Activated CD8-positive, alpha-beta T cell treated with anti-CD3 and anti-CD28 coated beads for 36 hours (primary cell): ENCODE data around the gene BNC2. TPM values are rescaled to one million over a fixed set of nuclear protein-coding genes. Genes with fewer than 3 reads are reported as not detected.
A peak's percentile ranks its signal among the peaks of the same experiment; 100 is the strongest.
"Not testable (repeated sequence)": the region's sequence is repeated elsewhere in the genome, so short reads cannot be mapped to it uniquely, and the experiment has no call there.

ENCODE experiments used
- ATAC-seq: fragments of 200-7000 bp; cut with Tn5 transposase; one replicate; pipeline ENCODE4 v1.10.0; 2021; ENCODE audit warnings: mild to moderate bottlenecking, moderate library complexity
- CTCF ChIA-PET: fragments of 350-600 bp; sonication (Branson Sonifier 250); formaldehyde crosslinking; loops from one replicate; lab custom pipeline; 2021; ENCODE audit warnings: antibody characterized with exemption; lab: Charles Lee
- POLR2A ChIA-PET: fragments of 350-600 bp; sonication (Branson Sonifier 250); formaldehyde crosslinking; loops from one replicate; lab custom pipeline; 2021; ENCODE audit warnings: antibody characterized with exemption; lab: Charles Lee
- DNase-seq: peaks from one replicate; pipeline ENCODE4 v3.0.0-alpha.2; 2020
- H3K27ac Mint-ChIP-seq: one replicate; pipeline ENCODE4 v1.8.0; 2021; ENCODE audit warnings: mild to moderate bottlenecking, mixed read lengths
- H3K27me3 Mint-ChIP-seq: one replicate; pipeline ENCODE4 v1.8.0; 2021; ENCODE audit warnings: mixed read lengths
- H3K36me3 Mint-ChIP-seq: one replicate; pipeline ENCODE4 v1.8.0; 2021; ENCODE audit warnings: low read depth, mixed read lengths
- H3K4me1 Mint-ChIP-seq: one replicate; pipeline ENCODE4 v1.8.0; 2021; ENCODE audit warnings: low read depth, mixed read lengths
- H3K4me3 Mint-ChIP-seq: one replicate; pipeline ENCODE4 v1.8.0; 2021; ENCODE audit warnings: mild to moderate bottlenecking, moderate library complexity, mixed read lengths
- H3K9me3 Mint-ChIP-seq: one replicate; pipeline ENCODE4 v1.8.0; 2021; ENCODE audit warnings: mixed read lengths
- intact Hi-C: fragments of 100-400 bp; cut with micrococcal nuclease; formaldehyde crosslinking; loops from one replicate; pipeline ENCODE4 v1.10.0; 2022
- total RNA-seq, 2 experiments: library from RNA; stranded (reverse); gene quantifications; one replicate each; pipeline ENCODE4 v1.2.3, GENCODE V29; 2021
- TF ChIP-seq, protein P1 (sequence below): fragments of 200-600 bp; IDR thresholded peaks from one replicate; pipeline ENCODE4 v1.8.0; 2022; ENCODE audit warnings: antibody characterized with exemption, mild to moderate bottlenecking

Gene BNC2, protein sequence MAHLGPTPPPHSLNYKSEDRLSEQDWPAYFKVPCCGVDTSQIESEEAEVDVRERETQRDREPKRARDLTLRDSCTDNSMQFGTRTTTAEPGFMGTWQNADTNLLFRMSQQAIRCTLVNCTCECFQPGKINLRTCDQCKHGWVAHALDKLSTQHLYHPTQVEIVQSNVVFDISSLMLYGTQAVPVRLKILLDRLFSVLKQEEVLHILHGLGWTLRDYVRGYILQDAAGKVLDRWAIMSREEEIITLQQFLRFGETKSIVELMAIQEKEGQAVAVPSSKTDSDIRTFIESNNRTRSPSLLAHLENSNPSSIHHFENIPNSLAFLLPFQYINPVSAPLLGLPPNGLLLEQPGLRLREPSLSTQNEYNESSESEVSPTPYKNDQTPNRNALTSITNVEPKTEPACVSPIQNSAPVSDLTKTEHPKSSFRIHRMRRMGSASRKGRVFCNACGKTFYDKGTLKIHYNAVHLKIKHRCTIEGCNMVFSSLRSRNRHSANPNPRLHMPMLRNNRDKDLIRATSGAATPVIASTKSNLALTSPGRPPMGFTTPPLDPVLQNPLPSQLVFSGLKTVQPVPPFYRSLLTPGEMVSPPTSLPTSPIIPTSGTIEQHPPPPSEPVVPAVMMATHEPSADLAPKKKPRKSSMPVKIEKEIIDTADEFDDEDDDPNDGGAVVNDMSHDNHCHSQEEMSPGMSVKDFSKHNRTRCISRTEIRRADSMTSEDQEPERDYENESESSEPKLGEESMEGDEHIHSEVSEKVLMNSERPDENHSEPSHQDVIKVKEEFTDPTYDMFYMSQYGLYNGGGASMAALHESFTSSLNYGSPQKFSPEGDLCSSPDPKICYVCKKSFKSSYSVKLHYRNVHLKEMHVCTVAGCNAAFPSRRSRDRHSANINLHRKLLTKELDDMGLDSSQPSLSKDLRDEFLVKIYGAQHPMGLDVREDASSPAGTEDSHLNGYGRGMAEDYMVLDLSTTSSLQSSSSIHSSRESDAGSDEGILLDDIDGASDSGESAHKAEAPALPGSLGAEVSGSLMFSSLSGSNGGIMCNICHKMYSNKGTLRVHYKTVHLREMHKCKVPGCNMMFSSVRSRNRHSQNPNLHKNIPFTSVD
- not detected for total RNA-seq

DNA sequence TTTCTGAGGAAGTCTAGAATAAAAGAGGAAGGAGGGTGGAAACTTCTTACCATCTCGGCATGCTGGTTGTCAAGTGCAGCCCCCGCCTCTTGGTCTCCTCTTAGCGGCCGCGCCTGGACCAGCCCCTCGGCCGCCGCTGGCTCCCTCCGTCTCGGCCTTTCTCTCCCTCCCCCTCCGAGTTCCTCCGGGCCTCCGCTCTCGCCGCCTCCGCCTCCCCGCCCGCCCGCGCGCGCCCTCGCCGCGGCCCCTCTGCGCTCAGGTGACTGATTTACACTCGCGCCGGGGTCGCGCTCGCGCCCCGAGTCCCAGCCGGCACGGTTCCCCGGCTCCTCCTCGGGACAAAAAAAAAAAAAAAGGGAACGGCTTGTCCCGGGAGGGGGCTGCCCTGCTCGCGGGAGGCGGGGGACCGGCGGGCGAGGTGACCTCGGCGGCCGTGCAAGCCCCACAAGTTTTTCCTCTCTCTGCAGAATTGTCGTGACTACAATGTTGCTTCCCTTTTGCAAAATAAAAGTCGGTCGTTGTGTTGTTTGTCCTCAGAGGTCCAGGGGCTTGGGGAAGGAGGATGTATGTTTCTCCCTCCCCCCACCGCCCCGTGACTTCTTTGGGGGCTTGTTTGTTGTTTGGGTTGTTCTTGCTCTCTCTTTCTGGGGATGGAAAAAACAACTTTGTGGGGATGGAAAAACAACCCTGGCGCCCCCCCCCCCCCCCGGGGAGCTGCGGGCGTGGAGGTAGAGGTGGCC is at the start of gene BNC2:
Gene BNC2 (minus strand): TSS at position 75 of the 740 bp plus-strand sequence. CDS start 22 bp downstream, at position 53.
- Mint-ChIP-seq H3K4me3 (peak within 1 kb of the TSS; percentile 22), H3K9me3 (no peaks in the 10 kb centered on the region), H3K27ac (no peak within 1 kb of the TSS), H3K27me3 (peaks cover 38% of the 10 kb centered on the region), H3K4me1 (peaks cover 4% of the 10 kb centered on the region), H3K36me3 (no peaks in the 10 kb centered on the region)
- POLR2A ChIA-PET: no interaction called here
- ATAC-seq (no peak), DNase-seq (no peak)
- TF ChIP-seq, protein P1, sequence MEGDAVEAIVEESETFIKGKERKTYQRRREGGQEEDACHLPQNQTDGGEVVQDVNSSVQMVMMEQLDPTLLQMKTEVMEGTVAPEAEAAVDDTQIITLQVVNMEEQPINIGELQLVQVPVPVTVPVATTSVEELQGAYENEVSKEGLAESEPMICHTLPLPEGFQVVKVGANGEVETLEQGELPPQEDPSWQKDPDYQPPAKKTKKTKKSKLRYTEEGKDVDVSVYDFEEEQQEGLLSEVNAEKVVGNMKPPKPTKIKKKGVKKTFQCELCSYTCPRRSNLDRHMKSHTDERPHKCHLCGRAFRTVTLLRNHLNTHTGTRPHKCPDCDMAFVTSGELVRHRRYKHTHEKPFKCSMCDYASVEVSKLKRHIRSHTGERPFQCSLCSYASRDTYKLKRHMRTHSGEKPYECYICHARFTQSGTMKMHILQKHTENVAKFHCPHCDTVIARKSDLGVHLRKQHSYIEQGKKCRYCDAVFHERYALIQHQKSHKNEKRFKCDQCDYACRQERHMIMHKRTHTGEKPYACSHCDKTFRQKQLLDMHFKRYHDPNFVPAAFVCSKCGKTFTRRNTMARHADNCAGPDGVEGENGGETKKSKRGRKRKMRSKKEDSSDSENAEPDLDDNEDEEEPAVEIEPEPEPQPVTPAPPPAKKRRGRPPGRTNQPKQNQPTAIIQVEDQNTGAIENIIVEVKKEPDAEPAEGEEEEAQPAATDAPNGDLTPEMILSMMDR: no peak
- intact Hi-C loops: loop anchor here (10.0 kb wide), 1 partner anchor 134 kb away; no protein-coding TSS in a partner anchor
- CTCF ChIA-PET: no interaction called here

DNA sequence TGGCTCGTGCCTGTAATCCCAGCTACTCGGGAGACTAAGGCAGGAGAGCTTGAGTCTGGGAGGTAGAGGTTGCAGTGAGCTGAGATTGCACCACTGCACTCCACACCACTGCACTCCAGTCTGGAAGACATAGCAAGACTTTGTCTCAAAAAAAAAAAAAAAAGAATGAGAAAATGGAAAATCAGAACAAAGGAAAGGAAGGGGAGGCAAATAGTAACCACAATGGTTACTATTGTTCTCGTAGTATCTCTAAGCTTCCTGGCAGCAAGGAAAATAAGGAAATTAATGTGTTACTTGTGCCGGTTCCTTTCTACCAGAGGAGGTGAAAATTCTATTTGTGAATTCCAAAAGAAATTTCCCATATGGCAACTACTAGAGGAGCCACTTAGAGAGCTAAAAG is 48.5 kb upstream of the BNC2 start:
- Mint-ChIP-seq H3K4me3 (no peak overlapping the region), H3K27me3 (no peaks in the 10 kb centered on the region), H3K4me1 (no peaks in the 10 kb centered on the region), H3K27ac (no peak overlapping the region), H3K9me3 (peaks cover 2% of the 10 kb centered on the region), H3K36me3 (no peaks in the 10 kb centered on the region)
- ATAC-seq (no peak), DNase-seq (no peak)
- intact Hi-C loops: no loop called here
- POLR2A ChIA-PET: no interaction called here
- TF ChIP-seq, protein P1: no peak
- CTCF ChIA-PET: no interaction called here

DNA sequence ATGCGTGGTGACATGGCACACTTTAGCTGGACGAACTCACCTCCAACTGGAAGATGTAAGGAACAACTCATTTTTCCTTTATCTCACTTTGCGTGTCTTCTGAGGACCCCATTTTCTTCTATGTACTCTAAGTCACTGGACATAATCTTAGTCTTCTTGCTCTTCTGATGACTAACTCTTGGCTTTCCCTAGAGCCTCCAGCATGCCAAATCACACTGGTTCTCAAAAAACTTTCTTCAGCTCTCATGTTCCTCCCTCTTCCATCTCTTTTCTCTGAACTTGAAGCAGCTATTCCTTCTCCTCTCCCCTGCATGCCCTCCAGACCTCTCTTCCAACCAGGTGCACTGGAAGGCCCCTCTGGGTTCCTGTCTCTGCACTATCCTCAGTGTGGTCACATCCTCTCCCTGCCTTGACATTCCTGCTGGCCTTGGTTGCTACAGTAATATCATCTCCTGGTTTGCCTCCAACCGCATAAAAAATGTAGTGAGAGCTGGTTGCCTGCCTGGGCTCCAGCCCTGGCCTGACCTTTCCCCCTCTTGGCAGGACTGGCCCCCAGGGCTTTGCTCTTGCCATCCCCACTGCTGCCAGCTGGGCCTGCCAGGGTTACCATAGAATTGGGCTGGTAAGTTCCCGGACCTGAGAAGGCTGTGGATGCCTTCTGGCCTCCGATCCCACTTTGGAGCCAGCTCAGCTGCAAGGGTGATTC is 44.8 kb upstream of the BNC2 start:
- CTCF ChIA-PET: no interaction called here
- Mint-ChIP-seq H3K36me3 (no peaks in the 10 kb centered on the region), H3K4me3 (no peak overlapping the region), H3K27me3 (no peaks in the 10 kb centered on the region), H3K9me3 (peaks cover 2% of the 10 kb centered on the region), H3K4me1 (no peaks in the 10 kb centered on the region), H3K27ac (no peak overlapping the region)
- no peak for ATAC-seq
- TF ChIP-seq, protein P1: no peak
- no peak for DNase-seq
- intact Hi-C loops: no loop called here
- POLR2A ChIA-PET: no interaction called here

DNA sequence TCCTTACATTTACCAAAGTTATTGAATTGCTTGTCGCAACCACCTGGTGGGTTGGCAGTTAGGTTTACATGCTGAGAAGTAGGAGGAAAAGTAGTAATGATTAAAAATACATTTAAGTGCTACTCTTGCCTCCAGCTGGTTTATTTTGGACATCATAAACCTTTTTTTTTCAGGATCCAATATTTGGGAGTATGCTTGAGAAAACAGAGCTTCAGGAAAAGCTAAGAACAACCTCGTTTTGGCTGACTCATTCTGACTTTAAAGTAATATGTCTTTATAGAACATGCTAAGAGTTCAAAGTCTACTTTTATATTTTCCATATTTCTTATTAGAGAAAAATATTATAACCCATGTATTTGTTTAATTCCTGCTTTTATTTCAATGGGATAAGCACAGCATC is 41.7 kb upstream of the BNC2 start:
- Mint-ChIP-seq H3K27me3 (no peaks in the 10 kb centered on the region), H3K36me3 (no peaks in the 10 kb centered on the region), H3K27ac (no peak overlapping the region), H3K4me3 (no peak overlapping the region), H3K9me3 (peaks cover 2% of the 10 kb centered on the region), H3K4me1 (no peaks in the 10 kb centered on the region)
- POLR2A ChIA-PET: no interaction called here
- CTCF ChIA-PET: no interaction called here
- ATAC-seq: no peak
- TF ChIP-seq, protein P1: no peak
- intact Hi-C loops: no loop called here
- no peak for DNase-seq

DNA sequence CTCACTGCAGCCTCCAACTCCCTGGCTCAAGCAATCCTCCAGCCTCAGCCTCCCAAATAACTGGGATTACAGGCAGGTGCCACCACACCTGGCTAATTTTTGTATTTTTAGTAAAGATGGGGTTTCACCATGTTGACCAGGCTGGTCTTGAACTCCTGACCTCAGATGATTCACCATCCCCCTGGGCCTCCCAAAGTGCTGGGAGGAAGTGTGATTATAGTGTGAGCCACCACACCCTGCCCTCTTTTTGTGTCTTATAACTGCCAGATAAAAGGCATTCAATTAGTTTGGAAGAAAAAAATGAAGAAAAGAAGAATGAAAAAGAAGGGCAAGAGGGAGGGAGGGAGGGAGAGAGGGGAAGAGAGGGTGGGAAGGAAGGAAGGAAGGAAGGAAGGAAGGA is 37.7 kb upstream of the BNC2 start:
- DNase-seq: peak; percentile 2
- H3K4me3 Mint-ChIP-seq, H3K27ac Mint-ChIP-seq, intact Hi-C loops, H3K36me3 Mint-ChIP-seq, ATAC-seq, H3K9me3 Mint-ChIP-seq, POLR2A ChIA-PET, CTCF ChIA-PET, H3K27me3 Mint-ChIP-seq, H3K4me1 Mint-ChIP-seq: not testable (repeated sequence)
